Measurements from ENCODE around the gene TJP1. TPM values are rescaled to one million over a fixed set of nuclear protein-coding genes. Genes with fewer than 3 reads are reported as not detected.
A peak's percentile ranks its signal among the peaks of the same experiment; 100 is the strongest.

The TJP1 gene
- 145 and 148 TPM in 2 replicates for total RNA-seq

GRCh38 chr15:29822100-29822683 is at the start of gene TJP1:
Gene TJP1, minus strand, starts transcription at chr15:29822468. Its CDS starts 440 bp downstream, at chr15:29822028.
- Histone ChIP-seq H3K36me3 (ENCODE audit: control insufficient read depth, insufficient read depth, low read length) (no peaks in the 10 kb centered on the region), H3K27me3 (ENCODE audit: control insufficient read depth, insufficient read depth, low read length) (no peaks in the 10 kb centered on the region), H3K4me3 (ENCODE audit: low read depth, low read length) (peak within 1 kb of the TSS; percentile 84)
- TF ChIP-seq CTCF (IDR thresholded peaks at IDR 0.05; ENCODE audit: insufficient read depth, low read length, poor library complexity, severe bottlenecking): no peak
- DNase-seq (ENCODE audit: low read depth): no peak

- Histone ChIP-seq H3K36me3 (ENCODE audit: control insufficient read depth, insufficient read depth, low read length) (no peaks in the 10 kb centered on the region), H3K27me3 (ENCODE audit: control insufficient read depth, insufficient read depth, low read length) (no peaks in the 10 kb centered on the region), H3K4me3 (ENCODE audit: low read depth, low read length) (no peak overlapping the region)
- no peak for TF ChIP-seq CTCF (IDR thresholded peaks at IDR 0.05; ENCODE audit: insufficient read depth, low read length, poor library complexity, severe bottlenecking)
- no peak for DNase-seq (ENCODE audit: low read depth)
These were observed 49.1 kb upstream of the TJP1 start for GRCh38 chr15:29871401-29871800.

GRCh38 chr15:29870495-29871151 is 48.4 kb upstream of the TJP1 start:
- no peak for TF ChIP-seq CTCF (IDR thresholded peaks at IDR 0.05; ENCODE audit: insufficient read depth, low read length, poor library complexity, severe bottlenecking)
- no peak for DNase-seq (ENCODE audit: low read depth)
- no peak overlapping the region for H3K4me3 ChIP-seq (ENCODE audit: low read depth, low read length)
- no peaks in the 10 kb centered on the region for H3K27me3 ChIP-seq (ENCODE audit: control insufficient read depth, insufficient read depth, low read length)
- no peaks in the 10 kb centered on the region for H3K36me3 ChIP-seq (ENCODE audit: control insufficient read depth, insufficient read depth, low read length)

GRCh38 chr15:29867241-29868000 is 45.2 kb upstream of the TJP1 start:
- Histone ChIP-seq H3K4me3 (ENCODE audit: low read depth, low read length) (no peak overlapping the region), H3K27me3 (ENCODE audit: control insufficient read depth, insufficient read depth, low read length) (no peaks in the 10 kb centered on the region), H3K36me3 (ENCODE audit: control insufficient read depth, insufficient read depth, low read length) (no peaks in the 10 kb centered on the region)
- DNase-seq (ENCODE audit: low read depth): no peak
- no peak for TF ChIP-seq CTCF (IDR thresholded peaks at IDR 0.05; ENCODE audit: insufficient read depth, low read length, poor library complexity, severe bottlenecking)

GRCh38 chr15:29866337-29866736 is 44.1 kb upstream of the TJP1 start:
- DNase-seq (ENCODE audit: low read depth): no peak
- Histone ChIP-seq H3K4me3 (ENCODE audit: low read depth, low read length) (no peak overlapping the region), H3K27me3 (ENCODE audit: control insufficient read depth, insufficient read depth, low read length) (no peaks in the 10 kb centered on the region), H3K36me3 (ENCODE audit: control insufficient read depth, insufficient read depth, low read length) (no peaks in the 10 kb centered on the region)
- no peak for TF ChIP-seq CTCF (IDR thresholded peaks at IDR 0.05; ENCODE audit: insufficient read depth, low read length, poor library complexity, severe bottlenecking)

Data from kidney epithelial cell (primary cell).